CD4-positive, alpha-beta T cell treated with Interferon alpha-2 for 1 hour (primary cell): ENCODE results near the gene CMPK2.

Experiments
- DNase-seq, 2 donors: peaks; one replicate each; pipeline ENCODE4 v3.0.0-alpha.2; 2020 to 2022

Gene CMPK2

DNA sequence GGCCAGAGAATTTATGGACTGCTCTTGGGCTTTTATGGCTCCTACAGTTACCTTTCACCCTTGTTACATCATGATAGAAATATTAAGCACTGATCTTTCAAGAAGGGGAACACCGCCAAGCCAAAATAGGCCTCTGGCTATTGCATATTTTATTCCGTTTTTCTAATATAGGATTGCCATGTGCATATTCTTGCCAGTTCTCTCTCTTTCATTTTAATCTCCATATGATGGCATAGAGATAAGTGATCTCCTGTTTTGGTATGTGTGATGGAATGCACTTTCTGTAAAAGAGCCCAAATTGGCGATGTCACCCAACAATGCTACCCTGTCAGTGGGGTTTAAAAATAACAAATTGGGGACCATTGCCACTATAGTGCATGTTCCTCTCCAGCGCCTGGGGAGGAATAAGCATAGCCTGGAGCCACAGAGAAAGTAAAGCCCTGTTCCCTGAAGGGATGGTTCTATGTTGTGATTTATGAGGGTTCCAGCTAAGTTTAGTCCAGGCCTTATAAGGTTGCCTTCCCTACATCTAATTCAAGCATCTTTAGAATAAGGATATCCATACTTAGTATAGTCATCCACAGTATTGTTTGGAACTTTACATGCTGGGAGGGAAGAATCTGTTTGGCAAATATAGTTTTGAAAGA is 26.9 kb downstream of the CMPK2 start:
- no peak for DNase-seq

DNA sequence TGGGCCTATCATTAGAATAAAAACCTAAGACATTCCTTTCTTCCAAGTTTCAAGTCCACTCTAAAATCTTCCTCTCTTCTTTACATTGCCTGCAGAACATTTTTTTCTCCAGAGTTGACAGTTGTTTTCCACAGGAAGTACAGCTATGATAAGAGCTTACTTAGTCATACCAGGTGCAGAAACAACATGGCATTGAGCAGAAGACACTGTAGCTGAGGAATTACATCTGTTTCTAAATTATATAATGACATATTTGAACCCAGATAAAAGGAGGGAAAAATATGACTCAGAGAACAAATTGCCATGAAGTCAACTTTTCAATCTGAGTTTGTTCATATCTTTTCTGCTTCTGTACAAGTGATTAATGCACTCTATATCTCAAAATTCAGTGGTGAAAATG is 30.2 kb downstream of the CMPK2 start:
- no peak for DNase-seq

DNA sequence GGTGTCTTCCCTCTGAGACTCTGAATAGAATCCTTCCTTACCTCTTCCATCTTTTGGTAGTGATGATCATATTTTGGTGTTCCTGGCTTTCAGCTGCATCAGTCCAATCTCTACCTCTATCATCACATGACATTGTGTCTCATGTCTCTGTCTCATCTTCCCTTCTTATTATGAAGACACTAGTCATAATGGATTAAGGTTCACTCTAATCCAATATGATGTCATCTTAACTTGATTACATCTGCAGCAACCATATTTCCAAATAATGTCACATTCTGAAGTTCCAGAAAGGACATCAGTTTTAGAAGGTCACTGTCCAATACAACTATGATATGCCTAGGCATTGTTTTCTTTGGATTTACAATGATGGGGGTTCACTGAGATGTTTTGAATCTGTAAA is 31.5 kb downstream of the CMPK2 start:
- no peak for DNase-seq

DNA sequence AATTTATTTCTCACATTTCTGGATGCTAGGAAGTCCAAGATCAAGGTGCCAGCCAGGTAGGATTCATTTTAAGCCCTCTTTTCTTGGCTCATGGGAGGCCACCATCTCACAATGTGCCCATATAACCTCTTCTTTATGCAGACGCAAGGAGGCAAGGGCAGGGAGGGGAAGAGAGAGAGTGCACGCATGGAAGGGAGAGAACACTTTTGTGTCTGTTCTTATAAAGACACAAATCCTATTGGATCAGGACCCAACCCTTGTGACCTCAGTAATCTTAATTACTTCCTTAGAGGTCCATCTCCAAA is 32.5 kb downstream of the CMPK2 start:
- DNase-seq: no peak

DNA sequence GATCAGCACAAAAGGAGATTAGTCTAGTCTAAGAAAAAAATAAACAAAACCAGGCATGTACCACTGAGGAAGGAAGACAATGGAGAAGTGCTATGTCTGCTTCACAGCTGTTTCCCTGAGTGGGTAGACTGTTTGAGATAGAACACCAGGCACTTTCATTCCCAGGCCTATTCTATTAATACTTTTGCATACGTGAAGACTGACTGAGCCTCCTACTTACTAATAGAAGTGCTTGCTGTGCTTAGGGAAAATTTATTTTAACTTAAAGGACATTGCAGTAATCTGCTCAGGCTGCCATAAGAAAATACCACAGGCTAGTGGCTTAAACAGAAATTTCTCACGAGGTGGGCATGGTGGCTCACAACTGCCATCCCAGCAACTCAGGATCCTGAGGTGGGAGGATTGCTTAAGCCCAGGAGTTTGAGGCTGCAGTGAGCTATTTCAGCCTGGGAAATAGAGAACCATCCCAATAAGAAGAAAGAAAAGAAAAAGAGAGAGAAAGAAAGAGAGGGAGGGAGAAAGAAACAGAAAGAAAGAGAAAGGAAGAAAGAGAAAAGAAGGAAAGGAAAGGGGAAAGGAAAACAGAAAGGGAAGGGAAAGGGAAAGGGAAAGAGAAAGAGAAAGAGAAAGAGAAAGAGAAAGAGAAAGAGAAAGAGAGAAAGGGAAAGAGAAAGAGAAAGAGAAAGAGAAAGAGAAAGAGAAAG is 33.0 kb downstream of the CMPK2 start:
- no peak for DNase-seq

DNA sequence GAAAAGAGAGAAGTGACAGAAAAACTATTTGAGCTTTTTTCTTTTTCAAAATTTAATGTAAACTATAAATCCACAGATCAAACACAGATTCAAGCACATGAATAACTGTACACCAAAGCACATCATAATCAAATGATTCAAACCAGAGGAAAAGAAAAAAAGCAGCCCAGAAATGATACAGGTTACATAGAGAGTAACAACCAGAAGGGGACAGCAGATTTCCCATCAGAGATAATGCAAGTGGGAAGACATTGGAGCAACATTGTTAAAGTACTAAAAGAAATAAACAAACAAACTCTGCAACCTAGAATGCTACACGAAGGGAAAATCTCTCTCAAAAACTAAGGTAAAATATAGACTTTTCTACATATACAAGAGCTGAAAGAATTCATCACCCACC is 34.5 kb downstream of the CMPK2 start:
- no peak for DNase-seq

DNA sequence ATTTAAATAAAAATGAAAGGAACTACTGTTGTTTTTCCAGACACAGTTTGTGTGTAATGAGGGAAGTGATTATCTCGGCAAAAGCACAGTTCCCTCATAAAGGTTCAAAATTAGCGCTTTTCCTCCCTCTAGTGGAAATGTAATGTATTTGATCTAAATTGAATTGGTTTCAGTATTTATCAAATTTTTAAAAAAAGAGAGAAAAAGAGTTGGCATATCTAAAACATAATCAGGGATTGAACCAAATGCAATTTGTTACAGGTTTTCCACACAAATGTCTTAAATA is 37.5 kb downstream of the CMPK2 start:
- peak in 1 of 2 donors; percentile 31 for DNase-seq

DNA sequence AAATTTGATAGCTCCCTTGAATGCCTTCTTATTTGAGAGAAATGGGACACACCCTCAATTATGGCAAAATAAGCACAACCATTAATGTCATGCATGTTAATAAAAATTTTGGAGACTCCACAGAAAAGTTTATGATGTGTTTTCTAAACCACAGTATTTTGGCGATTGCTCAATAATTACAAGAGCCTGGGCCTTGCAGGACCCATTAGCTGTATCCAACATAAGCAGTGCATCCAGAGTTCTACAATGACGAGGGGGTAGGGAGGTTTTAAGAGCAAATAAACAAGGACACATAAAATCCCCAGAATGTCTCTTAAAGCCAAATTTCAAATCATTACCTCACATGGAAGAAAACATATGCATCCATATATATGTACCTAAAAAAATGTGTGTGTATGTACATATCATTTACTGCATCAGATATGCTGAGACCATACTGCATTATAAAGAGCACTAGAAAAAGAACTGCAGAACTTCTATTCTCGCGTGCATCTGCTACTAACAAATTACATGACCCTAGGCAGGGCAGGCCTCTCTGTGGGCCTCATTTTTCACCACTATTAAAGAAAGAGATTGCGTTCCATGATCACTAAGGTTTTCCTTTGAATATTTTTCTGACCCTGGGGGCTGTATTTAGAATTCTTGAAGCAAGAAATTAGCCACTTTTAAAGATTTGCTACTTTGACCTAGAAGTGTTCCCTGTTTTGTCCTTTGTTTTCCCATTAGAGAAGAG is 38.0 kb downstream of the CMPK2 start:
- DNase-seq: no peak

DNA sequence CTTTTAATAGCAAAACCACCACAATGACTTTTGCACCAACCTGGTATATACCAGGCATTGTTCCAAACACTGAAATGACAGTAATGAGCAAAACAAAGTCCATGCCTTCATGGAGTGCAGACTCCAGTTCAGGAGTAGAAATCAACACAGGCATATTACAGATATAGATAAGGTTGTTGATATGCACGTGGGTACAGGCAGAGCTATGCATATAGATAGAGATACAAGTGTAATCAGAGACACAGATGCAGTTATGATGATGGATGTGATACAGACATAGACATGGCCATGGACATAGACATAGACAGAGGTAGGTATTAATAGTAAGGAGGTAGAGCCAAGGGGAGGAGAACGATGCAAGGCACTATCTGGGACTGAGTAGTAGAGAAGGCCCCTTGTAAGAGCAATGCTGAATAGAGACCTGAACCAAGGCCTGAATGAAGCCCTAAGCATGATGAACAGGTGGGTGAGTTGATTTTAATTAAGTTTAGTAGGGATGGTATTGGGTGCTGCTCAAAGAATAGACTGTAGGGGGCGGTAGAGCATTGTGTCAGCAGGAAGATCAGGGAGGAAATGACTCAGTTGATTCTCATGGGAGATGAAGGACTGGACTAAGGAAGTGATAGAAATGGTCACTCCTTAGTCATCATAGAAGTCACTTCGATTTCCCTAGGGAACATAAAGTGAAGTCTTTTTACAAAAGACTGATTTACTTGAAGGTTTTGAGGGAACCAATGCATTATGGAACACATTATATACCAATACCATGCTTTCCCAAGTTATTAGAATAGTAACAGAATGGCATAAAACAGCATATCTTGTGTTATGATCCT is 39.4 kb downstream of the CMPK2 start:
- DNase-seq: peak; percentile 37 to 72

DNA sequence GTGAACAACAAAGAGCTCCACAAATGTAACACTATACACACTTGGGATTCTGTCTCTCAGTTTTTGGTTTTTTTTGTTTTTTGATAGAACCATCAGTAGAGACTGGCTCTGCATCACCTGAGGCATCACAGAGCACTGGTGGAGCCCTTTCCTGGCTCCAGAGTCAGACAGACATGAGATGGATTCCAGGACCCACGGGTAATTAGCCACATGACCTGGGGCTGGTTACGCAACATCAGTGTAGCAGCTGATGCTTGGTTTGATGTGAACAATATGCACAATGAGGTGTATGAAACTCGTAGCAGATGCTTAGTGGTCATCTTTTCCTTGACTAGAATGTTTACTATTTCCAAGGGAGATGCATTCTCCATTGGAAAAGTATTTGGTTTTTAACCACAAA is 40.7 kb downstream of the CMPK2 start:
- no peak for DNase-seq

DNA sequence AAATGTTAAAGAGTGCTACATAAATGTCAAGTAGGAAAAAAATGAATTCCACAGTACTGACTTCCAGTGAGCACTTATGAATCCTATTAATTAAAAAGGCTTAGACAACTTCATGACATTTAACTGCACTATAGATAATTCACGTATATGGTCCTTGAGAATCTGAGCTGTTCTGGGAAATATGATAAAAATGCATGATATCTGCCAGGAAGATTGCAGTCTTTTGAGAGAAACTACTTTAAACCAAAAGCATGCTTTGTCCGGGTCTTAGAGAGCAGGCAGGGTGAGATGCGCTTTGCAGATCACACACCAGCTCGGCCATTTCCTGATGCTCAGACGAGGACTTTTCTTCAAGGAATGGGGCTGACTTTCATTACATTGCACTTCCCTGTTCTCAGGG is 42.6 kb downstream of the CMPK2 start:
- DNase-seq: no peak

DNA sequence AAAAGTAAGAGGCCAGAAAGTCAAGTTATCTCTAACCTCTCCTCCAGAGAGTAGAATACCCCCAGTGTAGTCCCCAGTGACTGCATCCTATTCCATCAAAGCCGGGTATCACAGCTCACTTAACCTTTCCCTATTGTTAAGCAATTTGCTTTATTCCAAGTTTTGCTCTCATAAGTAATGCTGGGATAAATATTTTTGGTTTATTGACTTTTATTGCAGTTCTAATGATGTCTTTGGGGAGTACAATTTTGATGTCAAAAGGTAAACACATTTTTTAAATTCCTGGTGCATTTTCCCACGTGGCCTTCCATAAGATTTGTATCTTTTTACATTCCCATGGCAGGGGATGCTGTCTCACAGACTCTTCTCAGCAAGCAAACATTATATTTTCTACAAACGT is 43.3 kb downstream of the CMPK2 start:
- no peak for DNase-seq

DNA sequence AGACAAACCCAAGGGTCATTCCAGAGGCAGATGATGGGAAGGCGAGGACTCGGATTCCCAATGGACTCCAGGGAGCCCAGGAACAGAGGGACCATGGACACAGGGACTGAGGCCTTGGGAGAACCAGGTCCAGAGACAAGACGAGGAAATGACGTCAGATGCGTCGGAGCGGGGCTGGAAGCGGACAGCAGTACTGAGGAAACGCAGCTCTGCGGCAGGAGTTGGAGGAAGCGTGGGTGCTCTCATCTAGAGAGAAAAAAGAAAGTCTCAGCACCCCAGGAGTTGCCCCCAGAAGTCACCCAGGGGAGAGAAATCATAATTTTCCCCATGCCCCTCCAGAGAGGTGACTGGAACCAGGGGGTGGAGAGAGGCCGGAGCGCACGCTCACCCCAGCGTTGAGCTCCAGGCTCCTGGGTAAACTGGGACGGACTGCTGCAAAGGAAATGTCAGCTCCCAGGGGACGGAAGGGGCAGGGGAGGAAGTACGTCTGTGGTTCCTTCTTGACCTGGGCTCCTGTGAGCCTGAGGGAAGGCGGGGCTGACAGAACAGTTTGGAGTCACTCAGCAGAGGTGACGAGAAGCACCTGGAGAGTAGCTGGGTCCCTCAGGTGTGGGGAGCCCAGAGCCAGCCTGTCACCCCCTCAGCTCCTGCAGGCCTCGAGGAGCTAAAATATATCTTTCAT is 44.7 kb downstream of the CMPK2 start:
- DNase-seq: no peak

DNA sequence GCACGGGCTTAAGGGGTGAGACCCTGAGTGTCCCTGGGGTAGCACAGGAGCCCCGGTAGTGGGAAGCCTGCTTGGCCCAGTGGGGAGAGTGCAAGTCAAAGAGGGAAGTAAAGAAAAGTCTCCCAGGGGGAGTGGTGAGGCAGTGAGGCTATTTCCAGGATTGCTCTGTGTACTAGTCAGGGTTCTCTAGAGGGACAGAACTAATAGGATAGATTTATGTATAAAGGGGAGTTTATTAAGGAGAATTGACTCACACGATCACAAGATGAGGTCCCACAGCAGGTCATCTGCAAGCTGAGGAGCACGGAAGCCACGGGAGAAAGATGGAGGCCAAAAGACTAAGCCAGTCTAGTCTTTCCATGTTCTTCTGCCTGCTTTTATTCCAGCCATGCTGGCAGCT is 45.5 kb downstream of the CMPK2 start:
- DNase-seq: no peak

DNA sequence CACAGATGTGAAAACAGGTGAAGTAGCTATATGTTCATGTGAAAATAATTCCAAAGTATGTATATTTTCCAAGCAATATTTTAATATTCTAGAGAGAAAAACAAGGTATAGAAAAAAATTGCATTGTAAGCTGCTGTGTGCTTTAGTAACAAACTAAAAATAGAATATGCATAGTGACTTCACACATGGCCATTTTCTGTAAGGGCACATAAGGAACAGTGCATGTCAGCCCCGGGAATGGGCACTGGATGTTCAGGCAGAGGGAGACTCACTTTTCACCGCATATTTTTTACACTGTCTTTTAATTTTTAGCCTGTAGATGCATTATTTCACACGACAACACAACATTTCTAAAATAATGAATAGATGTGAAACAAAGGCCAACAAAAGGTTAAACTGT is 46.0 kb downstream of the CMPK2 start:
- DNase-seq: no peak

DNA sequence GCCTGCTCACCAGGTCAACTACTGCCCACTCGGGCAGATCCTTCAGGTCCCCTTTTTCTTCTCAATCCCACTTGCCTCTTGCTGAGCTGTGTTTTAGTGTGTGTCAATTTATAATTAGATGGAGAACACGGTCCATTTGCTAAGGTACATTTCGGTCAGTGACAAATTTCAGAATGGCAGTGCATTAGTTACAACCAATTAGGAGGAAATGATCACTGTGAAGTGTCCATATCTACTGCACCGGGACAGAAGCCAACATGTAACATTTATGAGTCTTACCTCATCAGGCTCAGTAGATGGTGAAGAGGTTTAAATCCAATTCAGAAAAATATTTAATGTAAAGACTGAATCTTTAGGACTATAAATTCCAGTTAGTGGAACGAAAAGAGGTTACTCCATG is 47.7 kb downstream of the CMPK2 start:
- no peak for DNase-seq

DNA sequence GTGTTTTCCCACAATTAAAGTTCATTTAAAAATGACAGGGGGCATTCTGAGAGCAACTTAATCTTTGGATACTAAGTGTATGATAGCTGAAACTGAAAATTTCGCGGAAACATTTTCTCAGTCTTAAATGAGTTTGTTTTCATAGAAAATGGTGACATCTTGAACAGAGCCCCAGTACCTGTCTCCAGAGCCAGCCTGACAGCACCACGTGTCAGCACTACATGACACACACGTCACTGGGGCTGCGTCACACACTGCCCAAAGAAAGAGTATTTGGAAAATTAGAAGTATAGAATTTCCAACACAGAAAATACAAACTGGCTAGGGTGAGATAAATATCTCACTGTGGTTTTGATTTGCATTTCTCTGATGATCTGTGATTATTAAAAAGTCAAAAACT is 50.8 kb downstream of the CMPK2 start:
- DNase-seq: no peak

DNA sequence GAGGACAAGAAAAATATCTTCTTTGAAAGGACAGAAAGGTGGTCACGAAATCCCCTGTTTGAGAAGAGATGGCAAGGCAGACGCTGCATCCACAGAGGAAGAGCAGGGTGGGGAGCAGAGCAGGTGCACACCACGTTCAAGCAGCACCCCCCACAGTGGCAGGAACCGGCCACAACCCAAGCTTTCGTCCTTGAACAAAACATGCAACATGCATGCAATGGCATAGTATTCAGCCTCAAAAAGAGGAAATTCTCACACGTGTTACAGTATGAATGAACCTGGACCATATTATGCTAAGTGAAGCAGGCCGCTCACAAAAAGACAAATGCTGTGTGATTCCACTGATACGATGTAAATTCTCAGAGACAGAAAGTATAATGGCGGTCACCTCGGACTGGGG is 51.4 kb downstream of the CMPK2 start:
- no peak for DNase-seq

DNA sequence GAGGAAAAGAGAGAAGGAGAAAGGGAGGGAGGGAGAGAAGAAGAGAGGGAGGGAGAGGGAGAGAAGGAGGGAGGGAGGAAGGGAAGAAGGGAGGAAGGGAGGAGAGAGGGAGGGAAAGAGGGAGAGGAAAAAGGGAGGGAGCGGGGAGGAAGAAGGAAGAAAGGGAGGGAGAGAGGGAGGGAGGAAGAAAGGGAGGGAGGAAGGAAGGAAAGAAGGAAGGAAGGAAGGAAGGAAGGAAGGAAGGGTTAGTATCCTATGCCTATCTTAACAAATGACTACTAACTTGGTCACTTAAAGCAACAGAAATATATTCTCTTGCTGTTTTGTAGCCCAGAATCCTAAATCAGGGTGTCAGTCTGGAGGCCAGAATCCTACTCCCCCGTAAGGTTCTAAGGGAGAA is 52.1 kb downstream of the CMPK2 start:
- no peak for DNase-seq

DNA sequence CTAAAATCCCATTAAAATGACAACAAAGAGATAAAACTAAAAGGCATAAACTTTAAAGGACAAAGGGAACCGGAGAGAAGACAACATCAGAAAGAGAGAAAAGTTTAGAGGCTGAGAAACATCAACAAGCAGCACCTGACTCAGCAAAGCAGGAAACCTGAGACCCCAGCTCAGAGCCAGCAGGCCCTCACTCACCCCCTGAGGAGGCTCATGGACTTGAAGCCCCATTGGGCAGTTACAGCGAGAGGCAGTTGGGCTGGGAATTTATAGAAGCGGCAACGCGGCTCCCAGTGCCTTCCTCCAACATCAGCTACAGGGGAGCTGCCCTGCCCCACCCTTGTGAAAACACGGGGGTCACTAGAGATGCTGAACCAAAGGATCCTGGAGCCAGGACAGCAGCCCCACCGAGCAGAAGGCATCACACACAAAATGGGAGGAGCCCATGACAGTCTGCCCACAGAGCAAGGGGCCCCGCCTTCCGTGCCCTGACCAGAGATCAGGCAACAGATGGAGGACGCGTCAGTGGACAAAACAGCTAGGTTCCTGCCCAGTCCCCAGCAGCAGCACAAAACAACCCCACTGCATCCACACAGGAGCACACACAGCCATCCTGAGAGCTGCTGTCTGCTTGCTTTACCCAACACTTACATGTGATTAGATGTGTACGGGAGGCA is 52.7 kb downstream of the CMPK2 start:
- DNase-seq: no peak

DNA sequence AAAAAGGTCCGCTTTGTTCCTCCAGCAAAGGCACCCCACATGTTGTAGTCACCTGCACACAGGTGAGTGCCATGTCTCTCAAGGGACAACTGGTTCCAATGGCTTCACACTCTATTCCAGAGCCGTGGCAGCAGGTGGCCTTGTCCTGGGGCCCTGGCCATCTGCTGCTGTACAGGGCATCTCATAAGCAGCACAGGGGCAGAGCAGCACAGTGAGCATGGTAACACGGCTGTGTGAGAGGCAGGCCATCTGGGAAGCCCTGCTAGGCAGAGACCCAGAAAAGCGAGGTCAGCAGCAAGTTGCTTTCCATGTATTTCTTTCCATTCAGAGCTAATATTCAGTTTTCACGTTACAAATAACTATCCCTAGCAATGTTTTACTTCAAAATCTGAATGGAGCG is 54.7 kb downstream of the CMPK2 start:
- no peak for DNase-seq

DNA sequence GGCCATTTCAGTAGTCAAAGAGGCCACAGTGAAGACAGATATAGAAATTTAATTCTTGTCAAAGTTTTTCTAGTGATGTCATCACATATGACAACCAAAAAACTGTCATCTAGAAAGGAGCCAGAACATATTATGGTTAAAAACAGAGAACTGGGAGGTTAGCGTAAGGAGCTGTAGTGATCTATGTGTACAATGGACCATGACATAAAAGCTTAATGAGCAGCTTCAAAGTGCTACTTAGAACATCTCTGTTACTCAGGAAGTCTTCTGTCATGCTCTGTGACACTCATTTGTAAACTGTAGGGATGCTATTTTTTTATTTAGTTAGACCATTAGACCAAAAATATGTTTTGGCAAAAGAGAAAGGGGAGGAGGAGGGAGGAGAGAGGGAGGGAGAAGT is 57.3 kb downstream of the CMPK2 start:
- no peak for DNase-seq

DNA sequence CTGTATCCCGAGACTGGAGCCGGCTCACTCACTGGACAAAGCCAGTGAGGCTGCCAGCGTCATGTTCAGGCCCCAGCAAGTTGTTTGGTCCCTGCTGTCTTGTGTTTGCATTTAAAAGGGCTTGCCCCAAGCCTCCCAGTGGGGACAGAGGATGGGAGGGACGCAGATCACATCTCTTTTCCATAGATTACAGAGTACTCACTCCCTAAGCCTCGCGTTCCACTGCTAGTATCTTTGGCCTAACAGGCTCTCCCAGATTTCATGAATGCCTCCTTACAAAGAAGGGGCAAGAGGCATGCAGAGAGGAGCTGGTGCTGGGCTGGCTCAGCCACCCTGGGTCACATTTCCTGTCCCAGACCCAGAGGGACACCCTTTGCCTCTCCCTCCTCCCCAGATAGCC is 59.1 kb downstream of the CMPK2 start:
- DNase-seq: no peak
